ENCODE data around the gene LKAAEAR1.
A peak's percentile ranks its signal among the peaks of the same experiment; 100 is the strongest.
"Not testable (repeated sequence)": the region's sequence is repeated elsewhere in the genome, so short reads cannot be mapped to it uniquely, and the experiment has no call there.

LKAAEAR1 gene

GRCh38 chr20:64083804-64084684 is at the start of gene LKAAEAR1:
Gene LKAAEAR1, minus strand, starts transcription at chr20:64084398. Its CDS starts 179 bp downstream, at chr20:64084219.
- Histone ChIP-seq H3K4me3 (peak within 1 kb of the TSS; percentile 82), H3K9ac (ENCODE audit: insufficient read length) (no peak within 1 kb of the TSS), H3K36me3 (ENCODE audit: insufficient read depth, low read length) (no peaks in the 10 kb centered on the region), H3K27ac (no peak within 1 kb of the TSS), H3K9me3 (ENCODE audit: low read depth, low read length) (no peaks in the 10 kb centered on the region)
- no peak for DNase-seq (ENCODE audit: low read depth, low spot score)
- no peak for TF ChIP-seq EZH2 (IDR thresholded peaks at IDR 0.05)
- TF ChIP-seq FOXP2 (optimal IDR thresholded peaks at IDR 0.05; ENCODE audit: control extremely low read depth, extremely low read length, insufficient read depth) = no peak
- TF ChIP-seq POLR2AphosphoS5 (IDR thresholded peaks at IDR 0.05; ENCODE audit: borderline replicate concordance, low read depth, low read length) = no peak

GRCh38 chr20:64131406-64131805 is 47.2 kb upstream of the LKAAEAR1 start:
- no peak for DNase-seq (ENCODE audit: low read depth, low spot score)
- no peak for TF ChIP-seq FOXP2 (optimal IDR thresholded peaks at IDR 0.05; ENCODE audit: control extremely low read depth, extremely low read length, insufficient read depth)
- TF ChIP-seq EZH2 (IDR thresholded peaks at IDR 0.05) = no peak
- TF ChIP-seq POLR2AphosphoS5 (IDR thresholded peaks at IDR 0.05; ENCODE audit: borderline replicate concordance, low read depth, low read length) = no peak
- Histone ChIP-seq H3K27ac (no peak overlapping the region), H3K9ac (ENCODE audit: insufficient read length) (no peak overlapping the region), H3K36me3 (ENCODE audit: insufficient read depth, low read length) (no peaks in the 10 kb centered on the region), H3K9me3 (ENCODE audit: low read depth, low read length) (no peaks in the 10 kb centered on the region), H3K4me3 (no peak overlapping the region)

- Histone ChIP-seq H3K9ac (ENCODE audit: insufficient read length) (no peak overlapping the region), H3K4me3 (no peak overlapping the region), H3K27ac (no peak overlapping the region), H3K9me3 (ENCODE audit: low read depth, low read length) (no peaks in the 10 kb centered on the region), H3K36me3 (ENCODE audit: insufficient read depth, low read length) (no peaks in the 10 kb centered on the region)
- no peak for DNase-seq (ENCODE audit: low read depth, low spot score)
- TF ChIP-seq POLR2AphosphoS5 (IDR thresholded peaks at IDR 0.05; ENCODE audit: borderline replicate concordance, low read depth, low read length) = no peak
- TF ChIP-seq FOXP2 (optimal IDR thresholded peaks at IDR 0.05; ENCODE audit: control extremely low read depth, extremely low read length, insufficient read depth) = no peak
- no peak for TF ChIP-seq EZH2 (IDR thresholded peaks at IDR 0.05)
Measured at GRCh38 chr20:64130876-64131275, 46.7 kb upstream of the LKAAEAR1 start.

- no peak overlapping the region for H3K9ac ChIP-seq (ENCODE audit: insufficient read length)
- TF ChIP-seq POLR2AphosphoS5 (IDR thresholded peaks at IDR 0.05; ENCODE audit: borderline replicate concordance, low read depth, low read length) (no peak), FOXP2 (optimal IDR thresholded peaks at IDR 0.05; ENCODE audit: control extremely low read depth, extremely low read length, insufficient read depth) (no peak), EZH2 (IDR thresholded peaks at IDR 0.05) (no peak)
- no peak overlapping the region for H3K27ac ChIP-seq
- H3K36me3 ChIP-seq (ENCODE audit: insufficient read depth, low read length) = no peaks in the 10 kb centered on the region
- H3K4me3 ChIP-seq = no peak overlapping the region
- DNase-seq (ENCODE audit: low read depth, low spot score) = no peak
- H3K9me3 ChIP-seq (ENCODE audit: low read depth, low read length) = no peaks in the 10 kb centered on the region
Measured at GRCh38 chr20:64130271-64130670, 46.1 kb upstream of the LKAAEAR1 start.

- DNase-seq (ENCODE audit: low read depth, low spot score) = no peak
- Histone ChIP-seq H3K27ac (no peak overlapping the region), H3K9ac (ENCODE audit: insufficient read length) (no peak overlapping the region), H3K9me3 (ENCODE audit: low read depth, low read length) (no peaks in the 10 kb centered on the region), H3K36me3 (ENCODE audit: insufficient read depth, low read length) (no peaks in the 10 kb centered on the region), H3K4me3 (no peak overlapping the region)
- TF ChIP-seq POLR2AphosphoS5 (IDR thresholded peaks at IDR 0.05; ENCODE audit: borderline replicate concordance, low read depth, low read length) = no peak
- TF ChIP-seq FOXP2 (optimal IDR thresholded peaks at IDR 0.05; ENCODE audit: control extremely low read depth, extremely low read length, insufficient read depth) = no peak
- no peak for TF ChIP-seq EZH2 (IDR thresholded peaks at IDR 0.05)
Measured at GRCh38 chr20:64129146-64129782, 45.1 kb upstream of the LKAAEAR1 start.

- H3K27ac ChIP-seq; H3K9me3 ChIP-seq (ENCODE audit: low read depth, low read length); DNase-seq (ENCODE audit: low read depth, low spot score); H3K4me3 ChIP-seq; H3K9ac ChIP-seq (ENCODE audit: insufficient read length); H3K36me3 ChIP-seq (ENCODE audit: insufficient read depth, low read length): not testable (repeated sequence)
Measured at GRCh38 chr20:64123517-64123916, 39.3 kb upstream of the LKAAEAR1 start.

- H3K9me3 ChIP-seq (ENCODE audit: low read depth, low read length); H3K27ac ChIP-seq; H3K36me3 ChIP-seq (ENCODE audit: insufficient read depth, low read length); DNase-seq (ENCODE audit: low read depth, low spot score); H3K9ac ChIP-seq (ENCODE audit: insufficient read length); H3K4me3 ChIP-seq: not testable (repeated sequence)
Measured at GRCh38 chr20:64122927-64123326, 38.7 kb upstream of the LKAAEAR1 start.

GRCh38 chr20:64121586-64121985 is 37.4 kb upstream of the LKAAEAR1 start:
- Histone ChIP-seq H3K4me3 (no peak overlapping the region), H3K36me3 (ENCODE audit: insufficient read depth, low read length) (no peaks in the 10 kb centered on the region), H3K9ac (ENCODE audit: insufficient read length) (no peak overlapping the region), H3K27ac (no peak overlapping the region), H3K9me3 (ENCODE audit: low read depth, low read length) (no peaks in the 10 kb centered on the region)
- DNase-seq (ENCODE audit: low read depth, low spot score) = no peak
- TF ChIP-seq POLR2AphosphoS5 (IDR thresholded peaks at IDR 0.05; ENCODE audit: borderline replicate concordance, low read depth, low read length) (no peak), FOXP2 (optimal IDR thresholded peaks at IDR 0.05; ENCODE audit: control extremely low read depth, extremely low read length, insufficient read depth) (no peak), EZH2 (IDR thresholded peaks at IDR 0.05) (no peak)
